Measurements from ENCODE around the gene AMOTL2.

Gene AMOTL2

DNA sequence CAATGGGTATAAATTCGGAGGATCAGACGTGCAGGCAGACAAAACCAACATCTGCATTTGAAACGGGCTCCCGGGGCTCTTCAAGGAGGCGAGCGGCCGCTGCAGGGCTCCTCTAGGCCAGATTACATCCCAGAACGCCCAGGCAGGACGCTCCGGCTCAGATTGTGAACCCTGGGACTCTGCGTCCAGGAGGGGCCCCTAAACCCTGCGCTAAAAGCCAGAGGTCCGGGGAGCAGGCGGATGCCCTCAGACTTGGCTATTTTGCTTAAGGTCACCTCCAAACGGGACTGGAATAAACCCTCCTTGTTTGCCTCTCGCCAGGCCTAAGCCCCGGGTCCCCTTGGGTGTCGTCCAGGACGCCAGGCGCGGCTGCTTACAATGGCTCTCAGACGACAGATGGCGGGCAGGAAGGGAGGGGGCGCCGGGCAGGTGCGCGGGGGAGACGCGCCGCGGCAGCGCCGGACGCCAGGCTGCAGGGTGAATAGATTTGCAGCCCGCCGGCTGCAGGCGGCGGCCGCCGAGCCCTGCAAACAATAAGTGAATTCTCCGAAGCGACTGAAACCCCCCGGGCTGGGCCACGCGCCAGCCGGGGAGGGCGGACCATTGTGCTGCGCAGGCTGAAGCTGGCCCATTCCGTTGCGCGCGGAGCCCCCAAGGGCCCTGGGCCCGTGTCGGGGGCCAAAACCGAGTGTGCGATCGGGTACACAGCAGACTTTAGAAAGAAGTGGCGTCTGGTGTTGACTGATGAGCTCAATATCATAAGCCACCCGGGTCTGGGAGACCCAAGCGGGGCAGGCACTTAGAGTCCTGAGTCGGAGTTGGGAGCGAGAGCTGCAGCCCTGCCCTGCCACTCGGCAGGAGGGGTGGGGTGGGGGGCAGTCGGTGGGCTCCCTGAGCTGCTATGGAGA lies 32.3 kb upstream of the AMOTL2 start:
- no peak overlapping the region for H3K4me3 ChIP-seq (ENCODE audit: low read depth, low read length)
- DNase-seq (ENCODE audit: low read depth) = no peak
- TF ChIP-seq, protein P1, sequence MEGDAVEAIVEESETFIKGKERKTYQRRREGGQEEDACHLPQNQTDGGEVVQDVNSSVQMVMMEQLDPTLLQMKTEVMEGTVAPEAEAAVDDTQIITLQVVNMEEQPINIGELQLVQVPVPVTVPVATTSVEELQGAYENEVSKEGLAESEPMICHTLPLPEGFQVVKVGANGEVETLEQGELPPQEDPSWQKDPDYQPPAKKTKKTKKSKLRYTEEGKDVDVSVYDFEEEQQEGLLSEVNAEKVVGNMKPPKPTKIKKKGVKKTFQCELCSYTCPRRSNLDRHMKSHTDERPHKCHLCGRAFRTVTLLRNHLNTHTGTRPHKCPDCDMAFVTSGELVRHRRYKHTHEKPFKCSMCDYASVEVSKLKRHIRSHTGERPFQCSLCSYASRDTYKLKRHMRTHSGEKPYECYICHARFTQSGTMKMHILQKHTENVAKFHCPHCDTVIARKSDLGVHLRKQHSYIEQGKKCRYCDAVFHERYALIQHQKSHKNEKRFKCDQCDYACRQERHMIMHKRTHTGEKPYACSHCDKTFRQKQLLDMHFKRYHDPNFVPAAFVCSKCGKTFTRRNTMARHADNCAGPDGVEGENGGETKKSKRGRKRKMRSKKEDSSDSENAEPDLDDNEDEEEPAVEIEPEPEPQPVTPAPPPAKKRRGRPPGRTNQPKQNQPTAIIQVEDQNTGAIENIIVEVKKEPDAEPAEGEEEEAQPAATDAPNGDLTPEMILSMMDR (IDR thresholded peaks at IDR 0.05; ENCODE audit: low read depth, low read length, missing control alignments) = no peak

DNA sequence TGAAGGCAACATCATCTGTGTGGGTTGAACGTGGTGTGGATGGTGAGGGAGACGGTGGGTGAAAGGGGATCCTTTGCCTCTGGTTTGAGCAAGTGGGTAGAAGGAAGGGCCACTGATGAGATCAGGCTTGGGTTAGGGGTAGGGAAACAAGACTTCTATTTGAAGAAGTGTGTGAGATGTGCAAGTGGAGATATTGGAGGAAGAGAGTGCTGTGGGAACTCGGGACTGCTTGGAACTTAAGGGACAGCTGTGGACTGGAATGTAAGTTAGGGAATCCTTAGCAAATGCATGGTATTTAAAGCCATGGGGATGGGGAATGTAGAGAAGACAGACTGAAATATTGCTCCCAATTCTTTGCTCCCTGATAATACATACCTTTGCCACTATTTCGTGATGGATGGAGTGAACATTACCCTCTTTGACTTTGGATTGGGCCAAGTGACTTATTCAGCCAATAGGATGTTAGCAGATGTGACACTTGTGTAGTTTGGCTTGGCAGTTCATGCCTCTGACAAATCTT lies 30.2 kb upstream of the AMOTL2 start:
- DNase-seq (ENCODE audit: low read depth) = no peak

DNA sequence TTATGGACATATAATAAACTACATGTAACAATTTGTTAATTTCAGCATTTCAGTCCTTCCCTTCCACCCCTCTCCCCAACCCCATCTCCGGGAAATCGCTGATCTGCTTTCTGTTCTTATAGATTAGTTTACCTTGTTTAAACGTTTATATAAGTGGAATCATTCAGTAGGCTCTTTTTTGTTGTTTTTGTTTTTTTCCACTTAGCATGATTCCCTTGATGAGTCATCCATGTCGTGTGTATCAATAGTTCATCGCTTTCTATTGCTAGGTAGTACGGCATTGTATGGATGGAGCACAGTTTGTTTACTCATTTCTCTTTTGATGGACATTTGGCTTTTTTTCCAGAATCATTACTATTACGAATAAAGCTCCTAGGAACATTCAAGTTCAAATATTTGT lies 23.5 kb upstream of the AMOTL2 start:
- DNase-seq (ENCODE audit: low read depth) = no peak
- TF ChIP-seq, protein P1 (IDR thresholded peaks at IDR 0.05; ENCODE audit: low read depth, low read length, missing control alignments) = no peak
- no peak overlapping the region for H3K4me3 ChIP-seq (ENCODE audit: low read depth, low read length)

More for the DNA sequence above, 30.2 kb upstream of the AMOTL2 start:
- TF ChIP-seq, protein P1 (IDR thresholded peaks at IDR 0.05; ENCODE audit: low read depth, low read length, missing control alignments) = no peak
- no peak overlapping the region for H3K4me3 ChIP-seq (ENCODE audit: low read depth, low read length)

DNA sequence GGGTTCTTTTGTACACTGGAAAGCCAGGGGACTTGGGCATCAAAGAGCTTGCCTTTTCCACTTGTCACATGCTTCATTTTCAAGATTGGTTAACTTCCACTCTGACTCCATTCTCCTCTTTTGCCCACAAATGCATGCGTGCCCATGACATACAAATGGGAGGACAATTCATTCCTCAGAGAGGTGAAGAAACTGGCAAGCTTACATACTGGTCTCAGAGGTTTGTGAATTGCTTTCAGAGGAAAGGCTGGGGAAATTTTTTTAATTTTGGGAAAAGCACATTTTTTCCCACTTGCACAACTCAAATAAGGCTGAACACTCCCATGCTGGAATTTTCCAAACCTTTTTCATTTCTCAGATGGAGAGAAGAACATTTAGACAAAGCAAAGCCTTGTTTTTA lies 20.9 kb upstream of the AMOTL2 start:
- H3K4me3 ChIP-seq (ENCODE audit: low read depth, low read length) = no peak overlapping the region
- no peak for DNase-seq (ENCODE audit: low read depth)
- TF ChIP-seq, protein P1 (IDR thresholded peaks at IDR 0.05; ENCODE audit: low read depth, low read length, missing control alignments) = no peak

DNA sequence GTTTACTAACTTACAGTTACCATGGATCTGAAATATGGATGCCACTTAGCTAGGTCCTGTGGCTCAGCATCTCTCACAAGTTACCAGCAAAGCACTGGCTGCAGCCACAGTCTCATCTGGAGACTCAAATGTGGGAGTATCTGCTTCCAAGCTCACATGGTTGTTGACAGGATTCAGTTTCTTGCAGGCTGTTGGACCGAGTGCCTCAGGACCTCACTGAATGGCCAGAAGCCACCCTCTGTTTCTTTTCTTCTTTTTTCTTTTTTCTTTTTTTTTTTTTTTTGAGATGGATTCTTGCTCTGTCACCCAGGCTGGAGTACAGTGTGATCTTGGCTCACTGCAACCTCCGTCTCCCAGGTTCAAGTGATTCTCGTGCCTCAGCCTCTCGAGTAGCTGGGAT lies 20.1 kb upstream of the AMOTL2 start:
- DNase-seq (ENCODE audit: low read depth) = no peak
- H3K4me3 ChIP-seq (ENCODE audit: low read depth, low read length) = no peak overlapping the region
- TF ChIP-seq, protein P1 (IDR thresholded peaks at IDR 0.05; ENCODE audit: low read depth, low read length, missing control alignments) = no peak

DNA sequence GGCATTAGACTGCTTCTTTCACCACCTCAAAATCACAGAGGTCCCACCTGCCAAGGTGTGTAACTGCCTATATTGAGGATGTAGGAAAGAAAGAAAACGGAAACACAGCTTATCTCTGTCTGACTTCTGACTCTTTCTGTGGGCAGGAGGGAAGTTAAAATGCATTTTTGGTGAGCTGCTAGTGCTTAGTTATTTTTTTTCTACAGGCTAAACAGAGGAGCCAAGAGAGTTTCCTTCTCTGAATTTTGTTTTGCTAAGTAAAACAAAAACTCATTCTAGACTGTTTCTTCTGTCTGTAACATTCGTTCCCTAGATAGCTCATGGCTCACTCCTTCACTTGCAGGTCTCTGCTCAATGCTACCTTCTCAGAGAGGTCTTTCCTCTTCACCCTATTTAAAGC lies 18.8 kb upstream of the AMOTL2 start:
- TF ChIP-seq, protein P1 (IDR thresholded peaks at IDR 0.05; ENCODE audit: low read depth, low read length, missing control alignments) = no peak
- no peak for DNase-seq (ENCODE audit: low read depth)

More for the DNA sequence above, 18.8 kb upstream of the AMOTL2 start:
- H3K4me3 ChIP-seq (ENCODE audit: low read depth, low read length) = no peak overlapping the region

All from GM12864 (cell line).